Measurements from ENCODE around the gene PARN.

GRCh38 chr16:14476183-14476582, 153.9 kb downstream of the PARN start:
- TF ChIP-seq CTCF (IDR thresholded peaks at IDR 0.05): no peak
- no peak for TF ChIP-seq POLR2A (IDR thresholded peaks at IDR 0.05)
